SK-N-SH (cell line): Measurements from ENCODE around the gene GRIK1.

Experiments
- EZH2phosphoT487 ChIP-seq: fragments of 200-600 bp; sonication (generic); IDR thresholded peaks from 2 replicates; pipeline ENCODE4 v1.6.1; 2017; ENCODE audit warnings: low read depth, mixed run types, mild to moderate bottlenecking, antibody characterized with exemption, moderate library complexity, borderline replicate concordance
- GABPA ChIP-seq: IDR thresholded peaks from 2 replicates; pipeline ENCODE4 v1.4.0; 2012; ENCODE audit warnings: low read depth, mild to moderate bottlenecking
- JUND ChIP-seq: IDR thresholded peaks from 2 replicates; pipeline ENCODE4 v1.4.0; 2012
- MXI1 ChIP-seq: IDR thresholded peaks from 2 replicates; pipeline ENCODE4 v1.6.1; 2012; ENCODE audit warnings: mild to moderate bottlenecking, low read depth, low read length, improper control_type of control experiment
- RAD21 ChIP-seq: IDR thresholded peaks from 2 replicates; pipeline ENCODE4 v1.6.1; 2012; ENCODE audit warnings: mild to moderate bottlenecking, low read length
- RFX5 ChIP-seq: IDR thresholded peaks from 2 replicates; pipeline ENCODE4 v1.6.1; 2012; ENCODE audit warnings: mild to moderate bottlenecking, improper control_type of control experiment, low read length
- SIN3A ChIP-seq: IDR thresholded peaks from 2 replicates; pipeline ENCODE4 v1.6.1; 2012; ENCODE audit warnings: low read depth, mild to moderate bottlenecking, low read length, moderate library complexity, borderline replicate concordance
- TAF1 ChIP-seq: IDR thresholded peaks from 2 replicates; pipeline ENCODE4 v1.6.1; 2012; ENCODE audit warnings: low read depth, mild to moderate bottlenecking, low read length, moderate library complexity, borderline replicate concordance
- YY1 ChIP-seq: IDR thresholded peaks from 2 replicates; pipeline ENCODE4 v1.4.0; 2012; ENCODE audit warnings: low read depth, mild to moderate bottlenecking
- TF ChIP-seq, protein P1 (sequence below): fragments of 150-350 bp; IDR thresholded peaks from 2 replicates; pipeline ENCODE4 v1.6.1; 2017; ENCODE audit warnings: antibody characterized with exemption, low read length, low read depth, borderline replicate concordance
- TF ChIP-seq, protein P2 (sequence below): fragments of 200-600 bp; sonication (generic); IDR thresholded peaks from 2 replicates; pipeline ENCODE4 v1.6.1; 2017; ENCODE audit warnings: antibody characterized with exemption, mild to moderate bottlenecking, moderate library complexity
- TF ChIP-seq, protein P3 (sequence below): IDR thresholded peaks from 2 replicates; pipeline ENCODE4 v1.6.1; 2012; ENCODE audit warnings: mild to moderate bottlenecking, low read depth, low read length, moderate library complexity

DNA sequence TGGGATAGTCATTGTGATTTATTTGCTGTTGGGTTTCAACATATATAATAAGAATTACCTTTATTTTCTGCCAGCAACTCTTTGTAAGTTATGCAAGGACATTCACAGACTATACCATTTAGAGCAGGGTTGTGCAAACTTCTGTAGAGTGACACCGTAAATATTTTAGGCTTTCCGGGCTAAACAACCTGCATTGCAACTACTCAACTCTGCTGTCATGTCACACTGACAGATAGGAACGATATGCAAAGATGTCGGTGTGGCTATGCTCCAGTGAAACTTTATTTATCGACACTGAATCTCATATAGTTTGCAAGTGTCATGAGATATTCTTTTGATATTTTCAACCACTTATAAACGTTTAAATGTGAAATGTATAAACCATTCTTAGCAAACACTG, 430.7 kb downstream of the GRIK1 start:
- TF ChIP-seq, protein P1, sequence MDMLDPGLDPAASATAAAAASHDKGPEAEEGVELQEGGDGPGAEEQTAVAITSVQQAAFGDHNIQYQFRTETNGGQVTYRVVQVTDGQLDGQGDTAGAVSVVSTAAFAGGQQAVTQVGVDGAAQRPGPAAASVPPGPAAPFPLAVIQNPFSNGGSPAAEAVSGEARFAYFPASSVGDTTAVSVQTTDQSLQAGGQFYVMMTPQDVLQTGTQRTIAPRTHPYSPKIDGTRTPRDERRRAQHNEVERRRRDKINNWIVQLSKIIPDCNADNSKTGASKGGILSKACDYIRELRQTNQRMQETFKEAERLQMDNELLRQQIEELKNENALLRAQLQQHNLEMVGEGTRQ, result no peak
- TF ChIP-seq JUND, result no peak
- TF ChIP-seq, protein P2, sequence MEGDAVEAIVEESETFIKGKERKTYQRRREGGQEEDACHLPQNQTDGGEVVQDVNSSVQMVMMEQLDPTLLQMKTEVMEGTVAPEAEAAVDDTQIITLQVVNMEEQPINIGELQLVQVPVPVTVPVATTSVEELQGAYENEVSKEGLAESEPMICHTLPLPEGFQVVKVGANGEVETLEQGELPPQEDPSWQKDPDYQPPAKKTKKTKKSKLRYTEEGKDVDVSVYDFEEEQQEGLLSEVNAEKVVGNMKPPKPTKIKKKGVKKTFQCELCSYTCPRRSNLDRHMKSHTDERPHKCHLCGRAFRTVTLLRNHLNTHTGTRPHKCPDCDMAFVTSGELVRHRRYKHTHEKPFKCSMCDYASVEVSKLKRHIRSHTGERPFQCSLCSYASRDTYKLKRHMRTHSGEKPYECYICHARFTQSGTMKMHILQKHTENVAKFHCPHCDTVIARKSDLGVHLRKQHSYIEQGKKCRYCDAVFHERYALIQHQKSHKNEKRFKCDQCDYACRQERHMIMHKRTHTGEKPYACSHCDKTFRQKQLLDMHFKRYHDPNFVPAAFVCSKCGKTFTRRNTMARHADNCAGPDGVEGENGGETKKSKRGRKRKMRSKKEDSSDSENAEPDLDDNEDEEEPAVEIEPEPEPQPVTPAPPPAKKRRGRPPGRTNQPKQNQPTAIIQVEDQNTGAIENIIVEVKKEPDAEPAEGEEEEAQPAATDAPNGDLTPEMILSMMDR, result no peak
- TF ChIP-seq RAD21, result no peak
- TF ChIP-seq YY1, result no peak
- no peak for TF ChIP-seq GABPA
- no peak for TF ChIP-seq MXI1
- no peak for TF ChIP-seq RFX5
- TF ChIP-seq, protein P3, sequence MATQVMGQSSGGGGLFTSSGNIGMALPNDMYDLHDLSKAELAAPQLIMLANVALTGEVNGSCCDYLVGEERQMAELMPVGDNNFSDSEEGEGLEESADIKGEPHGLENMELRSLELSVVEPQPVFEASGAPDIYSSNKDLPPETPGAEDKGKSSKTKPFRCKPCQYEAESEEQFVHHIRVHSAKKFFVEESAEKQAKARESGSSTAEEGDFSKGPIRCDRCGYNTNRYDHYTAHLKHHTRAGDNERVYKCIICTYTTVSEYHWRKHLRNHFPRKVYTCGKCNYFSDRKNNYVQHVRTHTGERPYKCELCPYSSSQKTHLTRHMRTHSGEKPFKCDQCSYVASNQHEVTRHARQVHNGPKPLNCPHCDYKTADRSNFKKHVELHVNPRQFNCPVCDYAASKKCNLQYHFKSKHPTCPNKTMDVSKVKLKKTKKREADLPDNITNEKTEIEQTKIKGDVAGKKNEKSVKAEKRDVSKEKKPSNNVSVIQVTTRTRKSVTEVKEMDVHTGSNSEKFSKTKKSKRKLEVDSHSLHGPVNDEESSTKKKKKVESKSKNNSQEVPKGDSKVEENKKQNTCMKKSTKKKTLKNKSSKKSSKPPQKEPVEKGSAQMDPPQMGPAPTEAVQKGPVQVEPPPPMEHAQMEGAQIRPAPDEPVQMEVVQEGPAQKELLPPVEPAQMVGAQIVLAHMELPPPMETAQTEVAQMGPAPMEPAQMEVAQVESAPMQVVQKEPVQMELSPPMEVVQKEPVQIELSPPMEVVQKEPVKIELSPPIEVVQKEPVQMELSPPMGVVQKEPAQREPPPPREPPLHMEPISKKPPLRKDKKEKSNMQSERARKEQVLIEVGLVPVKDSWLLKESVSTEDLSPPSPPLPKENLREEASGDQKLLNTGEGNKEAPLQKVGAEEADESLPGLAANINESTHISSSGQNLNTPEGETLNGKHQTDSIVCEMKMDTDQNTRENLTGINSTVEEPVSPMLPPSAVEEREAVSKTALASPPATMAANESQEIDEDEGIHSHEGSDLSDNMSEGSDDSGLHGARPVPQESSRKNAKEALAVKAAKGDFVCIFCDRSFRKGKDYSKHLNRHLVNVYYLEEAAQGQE, result no peak
- TF ChIP-seq EZH2phosphoT487, result no peak
- TF ChIP-seq SIN3A, result no peak
- no peak for TF ChIP-seq TAF1
